H1 (cell line): Measurements from ENCODE around the gene DNMT3L. TPM values are rescaled to one million over a fixed set of nuclear protein-coding genes. Genes with fewer than 3 reads are reported as not detected.

Experiments used
- CTCF ChIA-PET: fragments of 300-600 bp; sonication (Branson Sonifier 250); formaldehyde crosslinking; loops from one replicate; lab custom pipeline; 2021; ENCODE audit not compliant: partially characterized antibody; lab: Charles Lee
- POLR2A ChIA-PET: fragments of 300-600 bp; sonication (Branson Sonifier 250); formaldehyde crosslinking; loops from one replicate; lab custom pipeline; 2021; ENCODE audit warnings: inconsistent platforms; ENCODE audit not compliant: partially characterized antibody; lab: Charles Lee
- DNase-seq, 2 experiments: peaks; one replicate each; pipeline versions ENCODE4 v3.0.0 to v3.0.0-alpha.2; 2010 to 2022; ENCODE audit warnings: low spot score in 2 of 2, low read depth in 1 of 2, mixed read lengths in 1 of 2
- FAIRE-seq: peaks from 2 replicates; lab custom pipeline; 2011; peaks lifted over from hg19 to GRCh38; lab: Jason Lieb, UNC
- H2AFZ ChIP-seq: 2 replicates; pipeline ENCODE4 v1.8.1; 2012; ENCODE audit warnings: low read length, inconsistent platforms
- H2AK5ac ChIP-seq: 2 replicates; pipeline ENCODE4 v1.6.1; 2013; ENCODE audit warnings: low read depth, low read length
- H2BK120ac ChIP-seq: replicated peaks from 2 replicates; pipeline ENCODE3; 2013; ENCODE audit warnings: low read depth, low read length, inconsistent platforms
- H2BK12ac ChIP-seq: 2 replicates; pipeline ENCODE4 v1.6.1; 2013; ENCODE audit warnings: low read depth, low read length
- H2BK15ac ChIP-seq: 2 replicates; pipeline ENCODE4 v1.6.1; 2013; ENCODE audit warnings: low read length
- H2BK20ac ChIP-seq: 2 replicates; pipeline ENCODE4 v1.6.1; 2013; ENCODE audit warnings: low read length
- H2BK5ac ChIP-seq: 2 replicates; pipeline ENCODE4 v1.6.1; 2013; ENCODE audit warnings: low read depth, low read length
- H3K14ac ChIP-seq: 2 replicates; pipeline ENCODE4 v1.6.1; 2013; ENCODE audit warnings: inconsistent platforms; ENCODE audit not compliant: insufficient read length
- H3K18ac ChIP-seq: 2 replicates; pipeline ENCODE4 v1.6.1; 2013; ENCODE audit warnings: low read length; ENCODE audit errors: extremely low read depth
- H3K23ac ChIP-seq: 2 replicates; pipeline ENCODE4 v1.6.1; 2013; ENCODE audit warnings: inconsistent platforms; ENCODE audit not compliant: insufficient read length
- H3K23me2 ChIP-seq: 2 replicates; pipeline ENCODE4 v1.6.1; 2013; ENCODE audit warnings: low read depth, low read length
- H3K27ac ChIP-seq: 2 replicates; pipeline ENCODE4 v1.6.1; 2011; ENCODE audit warnings: low read depth, low read length, inconsistent platforms
- H3K27me3 ChIP-seq, 4 experiments: replicated peaks in 1 of 4; 1 replicate in 1 of 4; 2 replicates in 3 of 4; pipeline versions ENCODE4 v1.6.1 to v1.8.1; 2011 to 2013; ENCODE audit warnings: low read length in 3 of 4, mild to moderate bottlenecking in 3 of 4, inconsistent platforms in 2 of 4, mixed read lengths in 2 of 4, moderate library complexity in 1 of 4; ENCODE audit not compliant: control insufficient read depth in 3 of 4, insufficient read depth in 3 of 4; ENCODE audit errors: extremely low read depth in 1 of 4
- H3K36me3 ChIP-seq, 4 experiments: 2 replicates each; pipeline versions ENCODE4 v1.6.1 to v1.8.1; 2011 to 2013; ENCODE audit warnings: mild to moderate bottlenecking in 4 of 4, low read length in 3 of 4, moderate library complexity in 2 of 4, control low read depth in 1 of 4, inconsistent platforms in 1 of 4; ENCODE audit not compliant: insufficient read depth in 4 of 4, control insufficient read depth in 2 of 4
- H3K4ac ChIP-seq: replicated peaks from 2 replicates; pipeline ENCODE3; 2013; ENCODE audit warnings: low read length, low read depth, mixed read lengths, inconsistent platforms; ENCODE audit not compliant: insufficient read length
- H3K4me1 ChIP-seq, 4 experiments: replicated peaks in 1 of 4; 1 replicate in 1 of 4; 2 replicates in 3 of 4; pipeline versions ENCODE4 v1.6.1 to v1.8.1; 2011 to 2013; ENCODE audit warnings: low read length in 3 of 4, inconsistent platforms in 2 of 4, mixed read lengths in 1 of 4; ENCODE audit not compliant: insufficient read depth in 4 of 4, control insufficient read depth in 3 of 4
- H3K4me2 ChIP-seq, 2 experiments: 2 replicates each; pipeline versions ENCODE4 v1.6.1 to v1.8.1; 2011 to 2013; ENCODE audit warnings: low read depth in 2 of 2, low read length in 2 of 2, control low read depth in 1 of 2, inconsistent platforms in 1 of 2, mild to moderate bottlenecking in 1 of 2; ENCODE audit not compliant: insufficient read depth in 1 of 2
- H3K4me3 ChIP-seq, 4 experiments: fragments of 200-600, 300-600 bp in 1 of 4; sonication (generic), shearing (Covaris generic), sonication (Bioruptor Twin) in 1 of 4; 2 replicates each; pipeline versions ENCODE4 v1.5.1 to v1.8.1; 2011 to 2016; ENCODE audit warnings: low read length in 4 of 4, low read depth in 3 of 4, control low read depth in 2 of 4, inconsistent platforms in 2 of 4, mild to moderate bottlenecking in 2 of 4, mixed read lengths in 1 of 4, moderate library complexity in 1 of 4; ENCODE audit not compliant: insufficient read depth in 2 of 4; ENCODE audit errors: extremely low read depth in 1 of 4
- H3K56ac ChIP-seq: replicated peaks from 2 replicates; pipeline ENCODE3; 2013; ENCODE audit warnings: low read depth, mild to moderate bottlenecking, mixed read lengths, low read length, inconsistent platforms; ENCODE audit not compliant: insufficient read length
- H3K79me1 ChIP-seq: 2 replicates; pipeline ENCODE4 v1.6.1; 2013; ENCODE audit warnings: low read depth, low read length, control low read depth
- H3K79me2 ChIP-seq, 2 experiments: 2 replicates each; pipeline versions ENCODE4 v1.6.1 to v1.8.1; 2012 to 2013; ENCODE audit warnings: low read length in 2 of 2, mild to moderate bottlenecking in 2 of 2, inconsistent platforms in 1 of 2; ENCODE audit not compliant: insufficient read depth in 2 of 2, control insufficient read depth in 1 of 2
- H3K9ac ChIP-seq, 4 experiments: replicated peaks in 1 of 4; 1 replicate in 1 of 4; 2 replicates in 3 of 4; pipeline versions ENCODE4 v1.6.1 to v1.8.1; 2011 to 2013; ENCODE audit warnings: low read depth in 3 of 4, low read length in 3 of 4, control low read depth in 2 of 4, mild to moderate bottlenecking in 2 of 4, moderate library complexity in 2 of 4, inconsistent platforms in 1 of 4; ENCODE audit errors: extremely low read depth in 1 of 4
- H3K9me3 ChIP-seq, 2 experiments: 2 replicates each; pipeline versions ENCODE4 v1.6.1 to v1.8.1; 2012 to 2013; ENCODE audit warnings: mild to moderate bottlenecking in 2 of 2, moderate library complexity in 2 of 2, control low read depth in 1 of 2, inconsistent platforms in 1 of 2, low read depth in 1 of 2, low read length in 1 of 2, mixed read lengths in 1 of 2; ENCODE audit not compliant: insufficient read depth in 2 of 2
- H4K20me1 ChIP-seq, 2 experiments: replicated peaks in 1 of 2; 2 replicates each; pipeline versions ENCODE3 to v1.8.1; 2011 to 2013; ENCODE audit warnings: inconsistent platforms in 2 of 2, low read length in 2 of 2, mild to moderate bottlenecking in 1 of 2; ENCODE audit not compliant: insufficient read depth in 2 of 2, control insufficient read depth in 1 of 2
- H4K5ac ChIP-seq: 2 replicates; pipeline ENCODE4 v1.6.1; 2013; ENCODE audit warnings: low read length, low read depth, mixed read lengths, inconsistent platforms; ENCODE audit not compliant: insufficient read length
- H4K8ac ChIP-seq: 2 replicates; pipeline ENCODE4 v1.8.0; 2013; ENCODE audit warnings: mild to moderate bottlenecking, moderate library complexity, low read length, inconsistent platforms; ENCODE audit not compliant: insufficient read depth; ENCODE audit errors: extremely low read depth
- H4K91ac ChIP-seq: replicated peaks from 2 replicates; pipeline ENCODE3; 2013; ENCODE audit warnings: low read length, mixed read lengths, inconsistent platforms; ENCODE audit not compliant: insufficient read length
- TAF1 ChIP-seq: IDR thresholded peaks from 2 replicates; pipeline ENCODE4 v1.6.1; 2011; ENCODE audit warnings: mild to moderate bottlenecking, low read depth, low read length
- WGBS, 2 experiments: shearing (Covaris generic) in 1 of 2; methylation state at CpG; one replicate each; pipeline versions ENCODE4 v1.1.6 to v1.1.7; 2013 to 2015; ENCODE audit warnings: low lambda C conversion rate in 2 of 2, mixed read lengths in 2 of 2, inconsistent platforms in 1 of 2, low coverage in 1 of 2, missing lambda C conversion rate in 1 of 2; ENCODE audit not compliant: insufficient replicate concordance in 2 of 2, insufficient coverage in 1 of 2, insufficient read length in 1 of 2; ENCODE audit errors: extremely low coverage in 1 of 2, missing lambda C conversion rate in 1 of 2; 5-methylcytosine and 5-hydroxymethylcytosine counted together
- polyA plus RNA-seq, 7 experiments: library from polyadenylated mRNA; depleted of rRNA in 3 of 7; stranded (reverse) in 5 of 7; unstranded in 2 of 7; fragments of >200 nt in 5 of 7; fragments of 200-250 nt in 2 of 7; gene quantifications; 1 replicate in 5 of 7; 2 replicates in 1 of 7; 4 replicates in 1 of 7; pipeline versions ENCODE4 v1.2.1 to v1.2.3, GENCODE V29; 2011 to 2013; ENCODE audit warnings: missing spikeins in 2 of 7, mixed read lengths in 2 of 7
- total RNA-seq: library from RNA; stranded (reverse); fragmentation: NEBNext Ultra II Directional; extraction: Animal tissue kit (Norgen Biotek cat#: 25700); gene quantifications from 2 replicates; pipeline ENCODE4 v1.2.1, GENCODE V29; 2021
- TF ChIP-seq, protein P1 (sequence below): IDR thresholded peaks from 2 replicates; pipeline ENCODE4 v1.6.1; 2012; ENCODE audit warnings: low read length, inconsistent platforms

Gene DNMT3L
- total and polyA plus RNA-seq, 2 of the 8 experiments (the other 6 are each of a cell fraction or from before 2014, with no cell fraction given), result 0.06 TPM; not detected in 1

GRCh38 chr21:44288251-44289110 lies 26.8 kb upstream of the DNMT3L start:
- no peak for DNase-seq

More at GRCh38 chr21:44288251-44289110, 26.8 kb upstream of the DNMT3L start:
- no peak overlapping the region for H4K91ac ChIP-seq
- WGBS, 2 experiments, result 76% methylated on average over 17 of the region's 23 CpGs; no CpG with 5 or more reads in 1 of the 2 experiments
- H3K9me3 ChIP-seq, result no peaks in the 10 kb centered on the region
- ChIA-PET CTCF (interaction anchor here (1.5 to 5.3 kb wide), 3 partner anchors 8 to 43 kb away, joined by 3 to 53 read pairs (median 11); no protein-coding TSS in a partner anchor), POLR2A (no interaction called here)
- no peak overlapping the region for H2AFZ ChIP-seq
- TF ChIP-seq, protein P1, sequence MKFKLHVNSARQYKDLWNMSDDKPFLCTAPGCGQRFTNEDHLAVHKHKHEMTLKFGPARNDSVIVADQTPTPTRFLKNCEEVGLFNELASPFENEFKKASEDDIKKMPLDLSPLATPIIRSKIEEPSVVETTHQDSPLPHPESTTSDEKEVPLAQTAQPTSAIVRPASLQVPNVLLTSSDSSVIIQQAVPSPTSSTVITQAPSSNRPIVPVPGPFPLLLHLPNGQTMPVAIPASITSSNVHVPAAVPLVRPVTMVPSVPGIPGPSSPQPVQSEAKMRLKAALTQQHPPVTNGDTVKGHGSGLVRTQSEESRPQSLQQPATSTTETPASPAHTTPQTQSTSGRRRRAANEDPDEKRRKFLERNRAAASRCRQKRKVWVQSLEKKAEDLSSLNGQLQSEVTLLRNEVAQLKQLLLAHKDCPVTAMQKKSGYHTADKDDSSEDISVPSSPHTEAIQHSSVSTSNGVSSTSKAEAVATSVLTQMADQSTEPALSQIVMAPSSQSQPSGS, result no peak
- no peak for TF ChIP-seq TAF1
- no peak overlapping the region for H2BK12ac ChIP-seq
- H3K27ac ChIP-seq, result no peak overlapping the region
- no peak overlapping the region for H2BK15ac ChIP-seq
- no peak overlapping the region for H2BK120ac ChIP-seq
- no peak for FAIRE-seq
- H2BK5ac ChIP-seq, result no peak overlapping the region
- H4K8ac ChIP-seq, result no peak overlapping the region
- H4K5ac ChIP-seq, result no peak overlapping the region
- H3K23me2 ChIP-seq, result no peaks in the 10 kb centered on the region; the same call in 1 of the 2 replicates
- no peak overlapping the region for H3K4ac ChIP-seq
- H3K4me2 ChIP-seq, result no peak overlapping the region
- H3K56ac ChIP-seq, result no peak overlapping the region
- H3K27me3 ChIP-seq, result peaks cover 0 to 28% (median 17%) of the 10 kb centered on the region in 4 experiments; a peak in 5 of 7 replicates
- no peak overlapping the region for H3K18ac ChIP-seq
- H4K20me1 ChIP-seq, result no peaks in the 10 kb centered on the region
- no peaks in the 10 kb centered on the region for H3K36me3 ChIP-seq
- H3K4me1 ChIP-seq, result peaks cover 0 to 20% (median 11%) of the 10 kb centered on the region in 4 experiments; a peak in 5 of 7 replicates
- no peaks in the 10 kb centered on the region for H3K79me1 ChIP-seq
- H3K23ac ChIP-seq, result no peak overlapping the region
- H2AK5ac ChIP-seq, result no peak overlapping the region
- no peak overlapping the region for H3K14ac ChIP-seq
- no peak overlapping the region for H3K9ac ChIP-seq
- H3K4me3 ChIP-seq, result no peak overlapping the region
- H3K79me2 ChIP-seq, result no peaks in the 10 kb centered on the region
- H2BK20ac ChIP-seq, result no peak overlapping the region
